Kidney capillary endothelial cell (primary cell): ENCODE data around the gene ST7L.
A peak's percentile ranks its signal among the peaks of the same experiment; 100 is the strongest.

Experiments used
- DNase-seq: peaks from one replicate; pipeline ENCODE4 v3.0.0-alpha.2; 2018; ENCODE audit warnings: low spot score

Gene ST7L

GRCh38 chr1:112618114-112618720, 724 bp downstream of the ST7L start:
- DNase-seq = peak; percentile 61

DNA sequence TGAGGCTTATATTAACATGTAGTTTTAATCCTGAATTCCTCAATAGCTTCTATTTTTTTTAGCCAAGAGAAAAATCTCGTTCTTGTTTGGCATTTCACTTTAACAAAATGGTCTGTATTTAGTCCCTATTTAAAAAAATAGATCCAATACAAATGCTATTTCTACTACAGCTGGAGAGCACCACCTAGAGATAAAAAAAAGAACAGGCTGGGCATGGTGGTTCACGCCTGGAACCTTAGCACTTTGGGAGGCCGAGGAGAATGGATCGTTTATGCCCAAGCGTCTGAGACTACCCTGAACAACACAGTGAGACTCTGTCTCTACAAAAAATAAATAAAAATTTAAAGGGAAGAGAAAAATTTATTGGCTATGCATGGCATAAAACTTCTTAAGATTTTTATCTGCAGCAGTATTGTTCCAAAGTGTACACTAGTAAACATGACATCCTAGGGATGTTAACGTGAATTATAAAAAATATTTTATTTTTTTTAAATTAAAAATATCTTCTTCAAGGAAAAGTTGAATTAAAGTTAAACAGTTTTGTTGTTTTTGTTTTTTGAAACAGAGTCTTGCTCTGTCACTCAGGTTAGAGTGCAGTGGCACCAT, 4.4 kb downstream of the ST7L start:
- DNase-seq = peak; percentile 45

DNA sequence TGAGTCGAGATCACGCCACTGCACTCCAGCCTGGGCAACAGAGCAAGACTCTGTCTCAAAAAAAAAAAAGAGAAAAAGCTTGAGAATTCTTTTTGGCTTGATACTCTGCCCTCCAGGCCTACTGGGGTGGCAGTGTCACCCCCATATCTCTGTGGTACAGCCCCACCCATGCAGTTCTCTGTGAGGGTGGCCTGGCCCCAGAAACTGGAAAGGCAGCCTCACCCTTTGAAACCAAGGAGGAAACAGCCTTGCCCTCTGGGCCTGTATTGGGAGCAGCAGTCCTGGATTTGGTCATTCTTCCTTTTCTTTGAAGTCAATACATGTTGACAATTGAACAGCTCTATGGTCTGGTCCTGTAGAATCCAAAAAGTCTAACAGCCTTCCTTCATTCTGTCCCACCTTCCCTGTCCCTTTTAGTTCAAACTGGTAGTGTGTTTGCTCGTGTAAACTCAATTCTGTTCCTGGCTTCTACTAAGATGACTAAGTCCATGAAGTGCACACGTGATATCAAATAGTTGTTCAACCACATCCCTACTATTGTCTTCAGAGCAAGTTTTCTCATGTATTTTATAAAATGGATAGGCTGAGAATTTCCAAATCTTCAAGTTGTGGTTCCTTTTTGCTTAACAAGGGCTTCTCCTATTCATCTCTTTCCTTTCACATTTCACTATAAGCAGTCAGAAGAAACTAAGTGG, 13.2 kb downstream of the ST7L start:
- no peak for DNase-seq

DNA sequence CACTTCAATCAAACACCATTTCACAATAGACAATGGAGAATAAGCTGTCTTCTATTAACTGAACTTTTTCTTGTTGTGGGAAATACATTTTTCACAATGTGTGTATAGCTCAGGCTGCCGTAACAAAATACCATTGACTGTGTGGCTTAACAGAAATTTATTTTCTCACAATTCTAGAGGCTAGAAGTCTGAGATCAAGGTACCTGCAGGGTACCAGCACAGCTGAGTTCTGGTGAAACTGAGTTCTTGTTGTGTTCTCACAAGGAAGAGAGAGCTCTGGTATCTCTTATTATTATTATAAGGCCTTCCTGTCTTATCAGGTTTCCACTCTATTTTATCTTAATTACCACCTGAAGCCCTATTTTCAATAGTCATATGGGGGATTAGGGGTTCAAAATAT, 15.4 kb downstream of the ST7L start:
- no peak for DNase-seq

DNA sequence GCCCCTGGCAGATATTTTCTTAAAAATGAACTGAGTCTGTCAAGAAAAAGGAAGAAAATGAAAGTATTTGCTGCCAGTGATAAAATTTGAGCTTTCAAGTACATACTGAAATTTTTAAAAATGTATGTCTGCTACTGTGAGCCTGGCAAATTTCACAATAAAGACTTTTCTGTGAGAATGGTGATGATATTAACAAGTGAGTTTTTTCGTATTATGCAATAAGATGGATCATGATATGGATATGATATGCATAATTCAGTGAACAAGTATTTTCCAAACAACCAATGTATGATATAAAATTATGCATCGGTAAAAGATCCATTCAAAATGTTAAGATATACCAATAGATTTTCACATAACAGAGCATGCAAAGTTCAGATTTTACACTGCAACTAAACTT, 15.9 kb downstream of the ST7L start:
- DNase-seq = no peak

GRCh38 chr1:112599477-112599876, 19.5 kb downstream of the ST7L start:
- no peak for DNase-seq

DNA sequence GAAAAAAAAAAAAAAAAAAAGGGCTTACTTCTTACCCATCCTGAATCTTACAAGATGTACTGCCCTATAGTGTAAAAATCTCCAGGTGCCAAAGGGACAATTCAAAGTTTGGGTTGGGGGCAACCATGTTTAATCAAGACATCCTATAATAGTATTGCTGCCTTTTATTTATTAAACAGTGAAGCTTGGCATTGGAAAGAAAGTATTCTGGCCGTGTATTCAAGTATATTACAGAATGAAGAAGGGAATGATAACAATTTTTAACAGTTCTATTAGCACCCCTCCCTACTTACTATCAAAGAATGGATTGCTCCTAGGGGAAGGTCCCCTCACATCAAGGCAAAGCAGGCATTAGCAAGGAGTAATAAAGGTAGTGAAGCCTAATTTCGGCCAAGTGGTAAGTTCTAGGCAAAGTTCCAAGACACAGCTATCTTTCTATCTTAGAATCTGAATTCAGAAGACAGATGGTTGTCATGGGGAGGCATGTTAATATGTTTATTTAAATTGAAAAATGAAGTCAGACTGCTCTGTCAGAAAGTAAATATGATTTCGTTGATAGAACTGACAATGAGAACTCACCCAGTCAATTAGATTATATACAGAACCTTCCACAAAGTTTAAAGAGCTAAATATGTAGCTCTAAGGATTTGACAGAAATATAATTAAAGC, 24.6 kb downstream of the ST7L start:
- no peak for DNase-seq

GRCh38 chr1:112589766-112590165, 29.2 kb downstream of the ST7L start:
- no peak for DNase-seq

DNA sequence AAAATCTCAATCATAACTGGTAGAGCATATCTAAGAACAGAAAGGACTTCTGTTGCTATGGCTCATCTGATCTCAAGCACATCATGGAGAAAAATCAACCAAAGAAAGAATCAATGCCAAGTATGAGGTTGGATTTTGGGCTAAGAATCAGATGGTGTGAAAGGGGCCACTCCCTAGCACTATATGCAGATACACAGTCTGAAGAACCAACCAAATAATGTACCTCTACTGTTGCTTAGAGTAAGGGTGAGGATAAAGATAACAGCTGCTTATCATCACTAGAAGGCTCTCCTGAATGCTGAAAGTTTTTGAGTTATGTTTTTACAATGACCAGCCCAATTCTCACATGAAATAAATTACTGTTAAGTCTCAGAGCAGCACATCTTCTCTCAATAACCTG, 35.6 kb downstream of the ST7L start:
- no peak for DNase-seq

DNA sequence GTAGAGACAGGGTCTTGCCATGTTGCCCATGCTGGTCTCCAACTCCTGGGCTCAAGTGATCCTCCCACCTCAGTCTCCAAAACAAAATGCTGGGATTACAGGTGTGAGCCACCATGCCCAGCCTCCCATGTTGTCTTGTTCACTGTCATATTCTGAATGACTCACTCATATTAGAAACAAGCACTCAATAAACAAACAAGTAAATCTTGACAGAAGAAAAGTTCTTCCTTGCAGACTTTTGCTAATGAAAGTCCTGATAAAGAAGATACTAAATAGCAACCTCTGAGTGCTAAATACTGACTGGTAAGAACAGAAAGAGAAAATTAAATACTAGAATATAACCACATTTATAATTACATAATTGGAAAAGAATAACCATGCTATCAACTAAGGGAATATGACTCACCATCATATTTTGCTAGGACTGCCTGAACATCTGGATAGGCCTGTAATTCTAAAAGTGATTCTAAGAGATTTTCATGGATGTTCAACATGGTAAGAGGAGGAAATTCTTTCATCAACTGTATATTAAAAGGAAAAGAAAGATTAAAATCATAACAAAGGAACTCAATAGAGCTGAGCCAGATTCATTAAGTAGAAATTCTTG, 37.3 kb downstream of the ST7L start:
- DNase-seq = no peak

- no peak for DNase-seq
Measured at GRCh38 chr1:112579801-112580510, 39.0 kb downstream of the ST7L start.

- no peak for DNase-seq
Measured at GRCh38 chr1:112576240-112576639, 42.7 kb downstream of the ST7L start.

- DNase-seq = no peak
Measured at GRCh38 chr1:112575154-112575804, 43.7 kb downstream of the ST7L start.

- DNase-seq = no peak
Measured at GRCh38 chr1:112565800-112566199, 53.1 kb downstream of the ST7L start.

GRCh38 chr1:112564081-112564480, 54.9 kb downstream of the ST7L start:
- no peak for DNase-seq

GRCh38 chr1:112563341-112563740, 55.6 kb downstream of the ST7L start:
- peak; percentile 40 for DNase-seq

- no peak for DNase-seq
Measured at GRCh38 chr1:112558634-112559033, 60.3 kb downstream of the ST7L start.

GRCh38 chr1:112557385-112557784, 61.6 kb downstream of the ST7L start:
- no peak for DNase-seq

DNA sequence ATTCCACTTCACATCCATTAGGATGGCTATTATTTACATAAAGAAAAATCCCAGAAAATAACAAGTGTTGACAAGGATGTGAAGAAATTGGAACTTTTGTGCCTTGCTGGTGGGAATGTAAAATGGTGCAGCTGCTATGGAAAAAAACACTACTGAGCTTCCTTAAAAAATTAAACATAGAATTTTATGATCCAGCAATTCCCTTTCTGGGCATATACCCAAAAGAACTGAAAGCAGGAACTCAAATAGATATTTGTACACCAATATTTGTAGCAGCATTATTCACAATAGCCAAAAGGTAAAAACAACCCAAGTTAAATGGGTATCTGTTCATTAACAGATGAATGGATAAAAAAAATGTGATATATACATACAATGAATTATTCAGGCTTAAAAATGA, 64.5 kb downstream of the ST7L start:
- no peak for DNase-seq

DNA sequence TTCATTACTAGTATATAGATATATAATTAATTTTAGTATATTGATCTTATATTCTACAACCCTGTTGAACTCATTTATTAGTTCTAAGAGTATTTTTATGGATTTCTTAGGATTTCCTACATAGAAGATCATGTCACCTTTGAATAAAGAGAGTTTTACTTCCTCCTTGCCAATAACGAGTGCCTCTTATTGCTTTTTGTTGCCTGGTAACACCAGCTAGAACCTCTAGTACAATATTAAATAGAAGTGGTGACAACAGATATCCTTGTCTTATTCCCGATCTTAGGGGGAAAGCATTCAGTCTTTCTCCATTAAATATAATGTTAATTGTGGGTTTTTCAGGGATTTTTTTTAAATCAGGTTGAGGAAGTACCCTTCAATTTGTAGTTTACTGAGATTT, 69.4 kb downstream of the ST7L start:
- DNase-seq = no peak

- no peak for DNase-seq
Measured at GRCh38 chr1:112548547-112548946, 70.4 kb downstream of the ST7L start.

DNA sequence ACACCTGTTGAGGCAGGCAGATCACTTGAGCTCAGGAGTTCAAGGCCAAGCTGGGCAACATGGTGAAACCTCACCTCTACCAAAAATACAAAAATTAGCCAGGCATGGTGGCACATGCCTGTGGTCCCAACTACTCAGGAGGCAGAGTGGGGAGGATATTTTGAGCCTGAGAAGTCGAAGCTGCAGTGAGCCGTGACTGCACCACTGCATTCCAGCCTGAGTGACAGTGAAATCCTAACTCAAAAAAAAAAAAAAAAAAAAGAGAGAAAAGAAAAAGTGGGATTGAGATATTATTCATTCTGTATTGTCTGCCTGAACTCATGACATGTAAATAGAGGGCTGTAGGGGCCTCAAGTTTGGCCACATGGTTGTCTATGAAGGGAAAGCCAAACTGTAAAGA, 72.9 kb downstream of the ST7L start:
- no peak for DNase-seq
